GM18508 (cell line): ENCODE results near the gene TERB1.
A peak's percentile ranks its signal among the peaks of the same experiment; 100 is the strongest.
"Not testable (repeated sequence)": the region's sequence is repeated elsewhere in the genome, so short reads cannot be mapped to it uniquely, and the experiment has no call there.

ENCODE experiments used
- ATAC-seq: cut with Tn5 transposase; IDR thresholded peaks from one replicate; pipeline ENCODE4 v1.9.1; 2021; ENCODE audit warnings: moderate number of reproducible peaks; ENCODE audit not compliant: insufficient read depth, unreplicated experiment

Gene TERB1

DNA sequence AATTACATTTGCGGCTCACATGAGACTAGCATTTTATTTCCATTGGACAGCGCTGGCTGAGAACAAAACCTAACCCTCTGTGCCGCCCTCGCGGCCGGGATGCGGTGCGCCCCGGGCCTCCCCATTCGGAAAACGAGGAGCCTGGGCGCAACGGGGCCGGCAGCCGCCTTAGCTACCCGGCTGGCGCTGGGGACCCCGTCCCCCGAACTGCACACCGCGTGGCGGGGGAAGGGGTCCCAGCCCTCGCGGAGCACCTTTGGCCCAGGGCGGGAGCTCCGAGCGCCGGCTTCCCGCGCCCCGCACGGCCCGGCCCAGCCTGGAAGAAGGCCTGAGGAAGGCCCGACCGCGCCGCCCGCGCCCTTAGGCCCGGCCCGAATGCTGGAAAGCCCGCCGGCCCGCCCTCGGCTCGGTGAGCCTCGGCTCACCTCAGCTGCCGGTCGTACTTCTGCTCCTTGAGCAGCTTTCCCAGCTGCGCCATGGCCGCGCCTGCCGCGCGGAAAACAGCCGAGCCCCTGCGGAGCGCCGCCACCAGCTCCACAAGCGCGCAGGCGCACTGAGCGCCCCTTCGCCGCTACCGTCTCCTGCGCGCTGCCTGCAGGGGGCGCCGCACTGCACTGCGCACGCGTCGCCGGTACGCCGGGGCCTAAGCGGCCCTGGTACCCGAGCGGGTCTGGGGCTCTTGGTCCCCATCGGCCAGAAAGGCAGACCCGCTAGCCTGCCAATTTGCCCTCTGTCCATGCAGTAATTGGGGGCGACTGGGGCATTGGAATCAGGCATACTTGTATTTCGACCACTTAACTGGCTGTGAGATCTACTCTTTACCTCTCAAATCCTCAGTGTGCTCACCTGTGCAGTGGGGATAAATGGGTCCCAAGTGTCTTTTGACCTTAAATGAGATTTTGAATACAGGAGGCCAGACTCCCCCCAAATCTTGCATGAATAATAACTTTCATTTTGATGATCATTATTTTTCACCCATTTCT is 29.3 kb upstream of the TERB1 start, which contains the start of gene NAE1:
Gene NAE1 (minus strand): TSS at position 555 of the 983 bp plus-strand sequence. CDS start 77 bp downstream, at position 478.
- peak; percentile 78 for ATAC-seq

DNA sequence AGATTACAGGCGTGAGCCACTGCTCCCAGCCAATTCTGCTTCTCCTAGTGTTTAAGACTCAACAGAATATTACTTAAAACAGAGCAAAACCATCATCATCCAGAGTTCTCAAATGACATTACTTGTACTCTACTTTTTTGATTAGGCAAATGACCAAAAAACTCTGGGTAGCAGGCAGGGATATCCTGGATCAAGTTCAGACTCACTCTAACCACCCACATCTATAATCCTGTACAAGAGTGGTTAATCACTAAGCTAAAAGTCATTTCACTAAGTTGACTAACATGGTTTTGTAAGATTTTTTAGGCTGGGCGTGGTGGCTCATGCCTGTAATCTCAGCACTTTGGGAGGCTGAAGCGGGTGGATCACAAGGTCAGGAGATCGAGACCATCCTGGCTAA is 22.6 kb upstream of the TERB1 start:
- no peak for ATAC-seq

DNA sequence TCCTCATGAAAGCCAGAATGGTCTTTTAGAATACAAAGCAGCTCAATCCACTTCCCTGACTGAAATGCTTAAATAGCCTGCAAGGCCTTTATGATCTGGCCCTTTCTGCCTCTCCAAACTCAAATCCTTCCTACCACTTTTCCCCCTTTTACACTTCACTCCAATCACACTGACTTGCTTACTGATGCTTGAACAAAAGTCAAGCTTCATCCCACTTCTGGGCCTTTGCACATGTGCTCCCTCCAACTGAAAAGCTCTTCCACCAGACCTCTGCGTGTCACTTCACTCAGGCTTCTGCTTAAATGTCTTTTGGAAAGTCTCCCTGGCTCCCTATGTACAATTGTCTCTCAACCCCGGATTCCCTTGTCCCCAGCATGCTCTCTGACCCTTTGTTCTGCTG is 13.3 kb upstream of the TERB1 start:
- ATAC-seq: no peak

DNA sequence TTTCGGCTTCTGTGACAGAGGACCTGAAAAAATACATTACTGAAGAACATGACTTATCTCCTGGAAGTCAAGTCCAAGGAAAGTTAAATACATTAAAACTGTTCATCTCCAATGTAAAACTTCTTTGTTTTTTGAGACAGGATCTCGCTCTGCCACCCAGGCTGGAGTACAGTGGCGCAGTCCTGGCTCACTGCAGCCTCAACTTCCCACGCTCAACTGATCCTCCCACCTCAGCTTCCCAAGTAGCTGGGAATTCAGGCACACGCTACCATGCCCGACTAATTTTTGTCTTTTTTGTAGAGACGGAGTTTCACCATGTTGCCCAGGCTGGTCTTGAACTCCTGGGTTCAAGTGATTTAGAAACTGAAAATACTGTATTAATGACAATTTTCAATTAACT is 9.7 kb upstream of the TERB1 start:
- ATAC-seq: no peak

DNA sequence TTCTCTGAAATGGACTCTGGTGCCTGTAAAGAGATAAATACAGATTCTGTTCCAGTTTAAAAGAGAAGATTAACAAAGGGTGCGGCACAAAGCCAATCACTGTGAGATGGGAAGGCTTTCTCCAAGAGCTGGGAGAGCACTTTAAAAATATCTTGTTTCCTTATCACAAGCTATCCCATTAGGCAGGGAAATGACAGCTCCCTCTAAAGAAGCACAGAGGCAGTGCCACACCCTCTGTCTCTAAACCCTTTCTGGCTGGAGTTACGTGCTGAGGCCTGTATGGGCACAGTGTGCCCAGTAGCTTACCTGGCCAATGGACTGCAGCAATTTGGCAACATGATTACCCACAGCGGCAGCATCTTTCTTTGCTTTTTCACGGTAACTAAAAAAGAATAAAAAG is 9.0 kb upstream of the TERB1 start:
- ATAC-seq: no peak

DNA sequence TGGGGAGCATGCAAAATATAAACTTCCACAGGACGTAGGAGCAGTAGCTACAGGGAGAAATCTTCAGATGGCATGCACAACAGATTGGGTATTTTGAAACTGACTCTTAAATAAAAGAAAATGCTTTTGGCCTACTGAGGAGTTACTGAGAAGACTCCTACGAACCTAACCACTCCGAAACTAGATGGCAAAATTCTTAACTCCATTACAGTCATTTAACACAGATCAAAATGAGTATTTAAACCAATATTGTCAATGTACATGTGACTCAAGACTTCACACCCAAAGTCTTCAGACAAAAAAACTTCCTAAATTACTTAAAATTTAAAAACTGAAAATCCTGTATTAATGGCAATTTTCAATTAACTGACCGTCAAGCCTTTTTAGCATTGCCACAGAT is 8.4 kb upstream of the TERB1 start:
- no peak for ATAC-seq

DNA sequence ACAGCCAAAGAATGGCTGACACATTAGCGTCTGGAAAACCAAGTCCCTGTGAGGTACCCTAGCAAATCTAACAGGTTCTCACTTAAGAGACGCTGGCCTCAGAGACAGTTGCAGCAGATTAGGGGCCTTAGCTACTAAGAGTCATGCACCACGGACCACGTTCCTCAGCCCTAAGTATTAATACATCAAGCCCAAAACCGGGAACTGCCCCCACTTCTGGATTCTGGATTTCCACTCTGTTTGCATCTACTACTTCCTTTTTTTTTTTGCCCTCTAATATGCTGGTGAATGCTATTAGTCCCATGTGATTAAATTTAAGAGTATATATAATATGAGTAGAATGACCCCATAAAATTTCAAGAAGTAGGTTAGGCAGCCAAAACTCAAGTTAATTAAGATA is 775 bp upstream of the TERB1 start:
- ATAC-seq: no peak

DNA sequence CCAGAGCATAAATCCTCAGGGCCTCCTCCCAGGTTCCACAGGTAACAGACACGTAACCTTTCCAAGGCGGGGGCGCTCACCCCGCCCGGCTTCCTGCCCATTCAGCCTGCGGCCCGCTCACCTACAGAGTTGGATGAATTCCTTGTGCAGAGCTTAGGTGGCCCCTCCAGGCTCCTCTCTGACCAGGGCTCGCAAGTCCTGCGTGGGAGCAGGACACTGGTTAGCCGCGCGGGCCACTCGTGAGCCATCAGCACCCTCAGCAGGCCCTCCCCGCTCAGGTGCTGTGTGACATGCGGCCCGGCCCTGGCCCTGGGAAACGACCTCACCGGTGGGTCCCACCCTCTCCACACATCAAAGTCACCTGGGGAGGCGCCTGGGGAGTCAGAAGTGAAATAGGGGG is 528 bp downstream of the TERB1 start:
- ATAC-seq: no peak

DNA sequence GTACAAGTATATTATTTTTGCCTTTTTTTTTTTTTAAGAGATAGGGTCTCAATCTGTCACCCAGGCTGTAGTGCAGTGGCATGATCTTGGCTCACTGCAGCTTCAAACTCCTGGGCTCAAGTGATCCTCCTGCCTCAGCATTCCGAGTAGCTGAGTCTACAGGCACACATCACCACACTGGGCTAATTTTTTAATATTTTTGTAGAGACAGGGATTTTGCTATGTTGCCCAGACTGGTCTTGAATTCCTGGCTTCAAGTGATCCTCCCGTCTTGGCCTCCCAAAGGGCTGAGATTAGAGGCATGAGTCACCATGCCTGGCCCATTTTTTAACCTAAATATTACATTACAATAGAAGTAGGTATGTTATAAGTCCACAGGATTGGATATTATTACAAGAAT is 3.2 kb downstream of the TERB1 start:
- ATAC-seq: no peak

DNA sequence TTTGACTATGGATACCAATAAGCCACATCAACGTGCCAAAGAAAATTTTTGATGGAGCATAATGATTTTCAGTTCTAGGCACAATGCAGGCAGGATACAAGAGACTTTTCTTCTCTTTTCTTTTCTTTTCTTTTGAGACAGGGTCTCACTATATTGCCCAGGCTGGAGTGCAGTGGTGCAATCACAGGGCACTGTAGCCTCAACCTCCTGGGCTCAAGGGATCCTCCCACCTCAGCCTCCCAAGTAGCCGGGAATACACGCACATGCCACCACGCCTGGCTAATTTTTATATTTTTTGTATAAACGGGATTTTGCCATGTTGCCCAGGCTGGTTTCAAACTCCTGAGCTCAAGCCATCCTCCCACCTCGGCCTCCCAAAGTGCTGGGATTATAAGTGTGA is 7.4 kb downstream of the TERB1 start:
- ATAC-seq: not testable (repeated sequence)

DNA sequence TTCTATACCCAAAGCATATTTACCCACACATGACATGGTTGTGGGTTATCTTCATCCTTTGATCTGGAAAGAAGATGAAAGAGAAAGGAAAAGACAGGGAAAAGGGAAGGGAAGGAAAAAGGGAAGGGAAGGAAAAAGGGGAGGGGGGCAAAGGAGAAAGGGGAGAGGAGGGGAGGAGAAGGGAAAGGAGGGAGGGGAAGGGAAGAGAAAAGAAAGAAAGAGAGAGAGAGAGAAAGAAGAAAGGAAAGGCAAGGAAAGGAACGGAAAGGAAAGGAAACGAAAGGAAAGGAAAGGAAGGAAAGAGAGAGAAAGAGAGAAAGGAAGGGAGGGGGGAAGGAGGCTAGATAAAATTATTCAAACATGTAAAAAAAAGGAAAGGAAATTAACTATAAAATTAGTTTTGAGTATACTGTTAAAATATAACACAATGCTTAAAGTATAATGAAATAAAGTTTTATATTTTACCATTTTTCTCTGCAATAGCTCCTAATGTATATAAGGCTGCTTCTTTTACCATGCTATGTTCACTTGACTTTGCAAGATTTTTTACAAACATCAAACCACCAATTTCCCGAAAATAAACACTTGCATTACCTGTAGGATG is 11.2 kb downstream of the TERB1 start:
- no peak for ATAC-seq

DNA sequence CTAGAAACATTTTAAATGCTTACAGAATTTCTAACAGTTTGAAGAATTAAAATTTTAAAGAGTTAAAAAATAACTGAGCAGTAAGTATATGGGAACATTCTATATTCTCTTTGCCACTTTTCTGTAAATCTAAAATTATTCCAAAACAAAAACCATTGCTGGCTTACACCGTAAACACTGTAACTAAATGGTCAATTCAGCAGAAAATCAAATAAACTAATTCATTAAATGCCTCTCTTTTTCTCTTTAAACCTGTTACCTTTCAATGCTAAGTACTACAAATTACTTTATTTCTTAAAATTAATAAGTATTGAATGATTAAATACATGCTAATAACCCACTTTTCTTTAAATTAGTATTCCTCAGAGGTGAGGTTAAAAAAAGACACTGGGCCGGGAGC is 14.0 kb downstream of the TERB1 start:
- no peak for ATAC-seq

DNA sequence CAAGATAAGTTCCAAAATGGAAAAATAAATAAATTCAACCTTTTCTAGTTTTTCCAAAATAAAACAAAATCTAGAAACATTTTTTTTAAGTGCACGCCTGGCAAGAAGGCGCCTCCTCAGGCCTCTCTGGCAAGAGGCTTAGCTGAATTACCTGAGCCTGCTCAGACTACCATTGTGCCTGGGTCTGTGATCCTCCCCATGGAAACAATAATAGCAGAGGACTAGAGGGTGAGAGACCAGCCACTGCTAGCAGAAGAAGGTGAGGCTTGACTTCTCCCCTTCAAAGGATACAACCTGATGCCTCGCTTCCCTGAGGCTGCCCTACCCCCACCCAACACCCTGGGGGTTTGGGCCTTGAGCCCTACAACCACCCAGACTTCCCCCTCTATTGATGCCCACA is 14.8 kb downstream of the TERB1 start:
- ATAC-seq: no peak

DNA sequence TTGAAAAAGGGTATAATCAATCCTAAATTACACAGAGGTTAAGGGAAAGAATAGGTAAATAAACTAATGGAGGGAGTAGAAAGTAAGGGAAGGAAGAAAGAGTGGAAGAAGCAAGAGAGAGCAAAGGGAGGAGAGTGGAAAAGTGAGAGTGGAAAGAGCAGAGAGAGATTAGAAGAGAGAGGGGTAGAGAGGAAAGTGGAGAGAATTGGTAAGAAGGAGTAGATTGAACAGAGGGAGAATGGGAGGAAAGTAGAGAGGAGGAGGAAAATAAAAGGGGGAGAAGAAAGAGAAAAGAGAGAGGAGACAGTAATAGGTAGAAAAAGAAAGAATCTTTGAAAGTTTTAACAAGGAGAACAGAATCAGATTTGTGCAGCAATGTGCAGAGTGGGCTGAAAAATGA is 24.9 kb downstream of the TERB1 start:
- no peak for ATAC-seq

DNA sequence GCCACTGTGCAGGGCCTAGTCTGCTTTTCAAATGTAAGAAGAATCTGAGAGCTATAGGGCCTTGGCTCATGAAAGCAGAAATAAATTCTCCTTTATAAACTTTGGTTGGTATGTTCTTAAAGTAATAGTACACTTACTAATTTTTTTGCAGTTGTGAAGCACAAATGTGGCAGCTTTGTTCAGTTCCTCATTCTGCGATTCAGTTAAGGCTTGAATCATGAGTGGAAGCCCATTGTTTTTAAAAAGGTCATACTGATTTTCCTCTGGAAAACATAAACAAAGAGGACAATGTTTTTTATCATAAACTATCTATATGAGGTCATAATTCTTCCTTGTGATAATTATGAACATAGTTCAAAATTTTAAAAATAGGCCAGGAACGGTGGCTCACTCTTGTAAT is 26.4 kb downstream of the TERB1 start:
- ATAC-seq: no peak

DNA sequence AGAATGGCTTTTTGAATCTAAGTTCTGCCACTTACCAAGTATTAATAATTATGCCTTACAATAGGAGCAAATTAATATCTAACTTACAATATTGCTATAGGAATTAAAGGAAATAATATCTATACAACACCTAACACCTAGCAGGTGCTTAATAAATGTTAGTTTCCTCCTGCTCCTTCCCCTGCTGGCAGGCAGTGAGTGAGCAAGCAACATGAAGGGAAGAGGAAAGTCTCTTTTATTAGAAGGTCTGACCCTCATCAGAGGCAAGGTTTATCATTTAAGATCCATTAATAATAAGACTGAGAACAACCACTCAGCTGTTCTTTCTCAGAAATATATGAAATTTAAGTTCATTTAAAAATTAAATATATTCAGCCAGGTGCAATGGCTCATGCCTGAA is 43.3 kb downstream of the TERB1 start:
- ATAC-seq: no peak

DNA sequence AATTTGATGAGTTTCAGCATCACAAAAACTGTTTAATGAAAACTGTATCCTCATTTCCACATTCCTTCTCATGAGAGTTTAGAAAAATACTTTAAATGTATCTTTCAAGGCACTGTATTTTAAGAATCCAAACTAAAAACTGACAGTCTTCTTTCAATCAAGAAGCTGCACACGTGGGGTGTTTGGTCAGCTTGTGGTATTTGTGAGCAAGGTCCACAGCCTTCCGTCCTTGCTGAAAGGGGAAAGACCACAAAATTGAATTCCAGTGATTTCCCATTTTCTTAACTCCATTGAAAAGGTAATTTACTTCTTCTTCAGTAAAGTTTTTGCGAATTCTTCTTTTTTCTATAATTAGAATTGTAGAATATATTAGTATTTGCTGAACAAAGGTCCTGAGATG is 46.6 kb downstream of the TERB1 start:
- ATAC-seq: no peak

DNA sequence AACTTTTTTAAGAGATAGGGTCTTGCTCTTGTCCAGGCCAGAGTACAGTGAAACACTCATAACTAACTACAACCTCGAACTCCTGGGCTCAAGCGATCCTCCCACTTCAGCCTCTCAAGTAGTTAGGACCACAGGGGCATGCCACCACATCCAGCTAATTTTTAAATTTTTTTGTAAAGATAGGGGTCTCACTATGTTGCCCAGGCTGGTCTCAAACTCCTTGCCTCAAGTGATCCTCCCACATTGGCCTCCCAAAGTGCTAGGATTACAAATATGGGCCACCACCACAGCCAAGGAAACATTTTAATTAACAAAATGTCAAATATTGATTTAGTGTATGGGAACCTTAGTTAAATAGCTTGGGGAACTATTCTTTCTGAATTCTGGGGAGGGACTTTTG is 47.2 kb downstream of the TERB1 start:
- no peak for ATAC-seq

DNA sequence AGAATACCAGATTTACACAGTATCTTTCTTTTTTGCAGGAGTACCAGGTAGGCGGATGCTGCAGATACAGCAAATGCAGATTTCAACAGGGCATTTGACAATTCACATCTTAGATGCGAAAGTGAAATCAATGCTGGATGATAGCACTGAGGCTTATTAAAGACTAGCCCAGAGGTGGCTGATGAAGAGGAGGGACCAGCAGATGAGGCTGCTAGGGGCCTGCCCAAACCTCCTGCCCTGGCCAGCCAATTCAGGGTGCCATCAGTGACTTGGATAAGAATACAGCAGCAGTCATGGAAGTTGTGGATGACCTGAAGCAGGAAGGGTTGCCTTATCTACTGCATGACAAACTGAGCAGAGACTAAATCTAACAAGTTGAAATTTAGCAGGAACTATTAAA is 48.4 kb downstream of the TERB1 start:
- no peak for ATAC-seq

DNA sequence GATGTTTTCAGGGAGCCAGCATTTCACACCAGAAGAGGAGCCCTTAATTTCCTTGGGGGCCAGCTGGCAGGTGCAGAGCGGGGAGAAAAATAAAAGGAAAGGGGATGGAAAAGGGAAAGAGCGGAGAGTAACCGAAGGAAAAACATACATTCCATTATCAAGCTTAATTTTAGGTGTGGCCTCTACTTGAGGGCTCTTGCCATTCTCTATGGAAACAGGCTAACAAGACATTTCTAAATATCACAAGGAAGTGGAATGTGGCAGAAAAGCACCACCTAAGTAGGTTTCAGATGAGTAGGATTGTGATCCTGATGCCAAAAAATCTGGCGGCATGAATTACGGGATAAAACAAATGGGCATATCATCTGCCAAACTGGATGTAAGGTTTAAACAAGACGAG is 49.0 kb downstream of the TERB1 start:
- no peak for ATAC-seq

DNA sequence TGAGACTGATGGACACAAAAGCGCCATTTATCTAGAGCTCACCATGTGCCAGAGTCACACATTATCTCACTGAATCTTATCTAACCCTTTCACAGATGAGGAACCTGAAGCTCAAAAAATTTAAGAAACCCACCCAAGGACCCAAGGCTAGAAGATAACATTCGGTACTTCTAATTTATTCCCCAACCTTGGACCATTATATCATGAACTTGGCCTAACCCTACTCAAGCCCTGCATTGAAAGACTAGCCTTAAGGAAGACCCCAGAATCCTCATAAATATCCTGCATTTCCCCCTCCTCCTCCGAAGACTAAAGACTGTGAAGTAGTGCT is 49.4 kb downstream of the TERB1 start:
- ATAC-seq: no peak
